H1 (cell line): ENCODE results near the gene WDFY1. TPM values are rescaled to one million over a fixed set of nuclear protein-coding genes. Genes with fewer than 3 reads are reported as not detected.

Experiments used
- CHD2 ChIP-seq: IDR thresholded peaks from 2 replicates; pipeline ENCODE4 v1.6.1; 2012; ENCODE audit warnings: low read length, improper control_type of control experiment
- CREB1 ChIP-seq: IDR thresholded peaks from 2 replicates; pipeline ENCODE4 v1.6.1; 2012; ENCODE audit warnings: inconsistent platforms
- EZH2 ChIP-seq: fragments of 200-600 bp; sonication (generic); IDR thresholded peaks from 2 replicates; pipeline ENCODE4 v1.7.1; 2012; ENCODE audit warnings: low read depth, mild to moderate bottlenecking, moderate library complexity, low read length, inconsistent platforms; ENCODE audit not compliant: severe bottlenecking
- MAFK ChIP-seq: IDR thresholded peaks from 2 replicates; pipeline ENCODE4 v1.6.1; 2012; ENCODE audit warnings: low read depth, mild to moderate bottlenecking, improper control_type of control experiment, low read length
- POLR2AphosphoS5 ChIP-seq: IDR thresholded peaks from 2 replicates; pipeline ENCODE4 v1.6.1; 2011; ENCODE audit warnings: low read depth, low read length
- SP4 ChIP-seq: IDR thresholded peaks from 2 replicates; pipeline ENCODE4 v1.6.1; 2012; ENCODE audit warnings: low read length, inconsistent platforms
- SUZ12 ChIP-seq: fragments of 200-600 bp; sonication (generic); IDR thresholded peaks from 2 replicates; pipeline ENCODE4 v1.6.1; 2012; ENCODE audit warnings: mild to moderate bottlenecking, inconsistent platforms, low read length, moderate library complexity, mixed read lengths
- polyA plus RNA-seq, 7 experiments: library from polyadenylated mRNA; depleted of rRNA in 3 of 7; stranded (reverse) in 5 of 7; unstranded in 2 of 7; fragments of >200 nt in 5 of 7; fragments of 200-250 nt in 2 of 7; gene quantifications; 1 replicate in 5 of 7; 2 replicates in 1 of 7; 4 replicates in 1 of 7; pipeline versions ENCODE4 v1.2.1 to v1.2.3, GENCODE V29; 2011 to 2013; ENCODE audit warnings: missing spikeins in 2 of 7, mixed read lengths in 2 of 7
- total RNA-seq: library from RNA; stranded (reverse); fragmentation: NEBNext Ultra II Directional; extraction: Animal tissue kit (Norgen Biotek cat#: 25700); gene quantifications from 2 replicates; pipeline ENCODE4 v1.2.1, GENCODE V29; 2021
- TF ChIP-seq, protein P1 (sequence below), 3 experiments: IDR thresholded peaks; 1 replicate in 2 of 3; 2 replicates in 1 of 3; pipeline versions ENCODE4 v1.5.1 to v1.6.1; 2011; ENCODE audit warnings: low read length in 3 of 3, mild to moderate bottlenecking in 3 of 3, inconsistent platforms in 2 of 3, low read depth in 1 of 3, moderate library complexity in 1 of 3; ENCODE audit not compliant: insufficient read depth in 1 of 3; ENCODE audit errors: control extremely low read depth in 1 of 3

Gene WDFY1
- total and polyA plus RNA-seq, 2 of the 8 experiments (the other 6 are each of a cell fraction or from before 2014, with no cell fraction given) = 68.4 to 94.7 TPM

DNA sequence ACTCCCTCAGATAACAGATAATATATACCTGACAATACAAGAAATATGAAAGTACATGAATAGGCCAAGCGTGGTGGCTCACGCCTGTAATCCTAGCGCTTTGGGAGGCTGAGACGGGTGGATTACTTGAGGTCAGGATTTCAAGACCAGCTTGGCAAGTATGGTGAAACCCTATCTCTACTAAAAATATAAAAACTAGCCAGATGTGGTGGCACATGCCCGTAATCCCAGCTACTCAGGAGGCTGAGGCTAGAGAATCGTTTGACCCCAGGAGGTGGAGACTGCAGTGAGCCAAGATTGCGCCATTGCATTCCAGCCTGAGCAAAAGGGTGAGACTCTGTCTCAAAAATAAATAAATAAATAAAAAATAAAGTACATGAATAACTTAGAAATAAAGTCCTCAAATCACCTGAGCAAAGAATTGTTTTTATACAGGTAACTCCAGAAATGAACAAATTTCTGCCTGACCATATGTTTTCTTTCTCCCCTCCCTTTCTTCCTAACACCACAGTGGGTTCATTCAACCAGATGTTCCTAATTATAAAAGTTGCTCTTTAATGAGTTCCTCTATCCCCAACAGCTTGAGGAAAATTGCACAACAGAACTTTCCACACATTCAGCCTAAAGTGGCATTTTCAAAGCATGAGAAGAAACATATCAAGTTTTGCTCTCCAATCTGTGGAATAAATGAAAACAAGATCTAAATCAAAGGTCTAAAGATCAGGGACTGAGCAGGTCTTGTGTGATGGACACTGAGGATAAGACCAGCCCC is 74.1 kb downstream of the WDFY1 start (continued):
- TF ChIP-seq, protein P1, sequence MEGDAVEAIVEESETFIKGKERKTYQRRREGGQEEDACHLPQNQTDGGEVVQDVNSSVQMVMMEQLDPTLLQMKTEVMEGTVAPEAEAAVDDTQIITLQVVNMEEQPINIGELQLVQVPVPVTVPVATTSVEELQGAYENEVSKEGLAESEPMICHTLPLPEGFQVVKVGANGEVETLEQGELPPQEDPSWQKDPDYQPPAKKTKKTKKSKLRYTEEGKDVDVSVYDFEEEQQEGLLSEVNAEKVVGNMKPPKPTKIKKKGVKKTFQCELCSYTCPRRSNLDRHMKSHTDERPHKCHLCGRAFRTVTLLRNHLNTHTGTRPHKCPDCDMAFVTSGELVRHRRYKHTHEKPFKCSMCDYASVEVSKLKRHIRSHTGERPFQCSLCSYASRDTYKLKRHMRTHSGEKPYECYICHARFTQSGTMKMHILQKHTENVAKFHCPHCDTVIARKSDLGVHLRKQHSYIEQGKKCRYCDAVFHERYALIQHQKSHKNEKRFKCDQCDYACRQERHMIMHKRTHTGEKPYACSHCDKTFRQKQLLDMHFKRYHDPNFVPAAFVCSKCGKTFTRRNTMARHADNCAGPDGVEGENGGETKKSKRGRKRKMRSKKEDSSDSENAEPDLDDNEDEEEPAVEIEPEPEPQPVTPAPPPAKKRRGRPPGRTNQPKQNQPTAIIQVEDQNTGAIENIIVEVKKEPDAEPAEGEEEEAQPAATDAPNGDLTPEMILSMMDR (IDR thresholded peaks at IDR 0.05; ENCODE audit: control extremely low read depth in 1 of 3, insufficient read depth in 1 of 3, low read depth in 1 of 3, low read length in 3 of 3) = no peak
- TF ChIP-seq MAFK = no peak
- no peak for TF ChIP-seq SP4
- TF ChIP-seq CHD2 = no peak
- no peak for TF ChIP-seq POLR2AphosphoS5
- TF ChIP-seq SUZ12 = no peak
- no peak for TF ChIP-seq EZH2
- TF ChIP-seq CREB1 = no peak
